IMR-90 (cell line): ENCODE results near the gene FRMD1.

Experiments
- BHLHE40 ChIP-seq: fragments of 150-350 bp; IDR thresholded peaks from 2 replicates; pipeline ENCODE4 v1.6.1; 2016; ENCODE audit warnings: mild to moderate bottlenecking, low read depth, low read length
- CEBPB ChIP-seq: IDR thresholded peaks from 2 replicates; pipeline ENCODE4 v1.6.1; 2012; ENCODE audit warnings: low read depth, low read length, improper control_type of control experiment
- FOS ChIP-seq: fragments of 150-350 bp; IDR thresholded peaks from 2 replicates; pipeline ENCODE4 v1.6.1; 2016; ENCODE audit warnings: low read depth, low read length
- MAZ ChIP-seq: IDR thresholded peaks from 2 replicates; pipeline ENCODE4 v1.6.1; 2012; ENCODE audit warnings: low read depth, mild to moderate bottlenecking, low read length, improper control_type of control experiment, moderate library complexity, borderline replicate concordance
- POLR2A ChIP-seq: IDR thresholded peaks from 2 replicates; pipeline ENCODE4 v1.6.1; 2012; ENCODE audit warnings: mild to moderate bottlenecking, low read depth, low read length
- RAD21 ChIP-seq: IDR thresholded peaks from 2 replicates; pipeline ENCODE4 v1.6.1; 2012; ENCODE audit warnings: low read length, improper control_type of control experiment
- RFX5 ChIP-seq: IDR thresholded peaks from 2 replicates; pipeline ENCODE4 v1.8.0; 2012; ENCODE audit warnings: low read depth, mild to moderate bottlenecking, low read length, moderate library complexity
- SMC3 ChIP-seq: fragments of 150-350 bp; IDR thresholded peaks from 2 replicates; pipeline ENCODE4 v1.6.1; 2016; ENCODE audit warnings: low read depth, mild to moderate bottlenecking, antibody characterized with exemption, low read length, moderate library complexity
- TF ChIP-seq, protein P1 (sequence below): conservative IDR thresholded peaks from 2 replicates; pipeline ENCODE4 v1.5.1; 2012; ENCODE audit warnings: mild to moderate bottlenecking, low read depth, low read length, improper control_type of control experiment
- TF ChIP-seq, protein P2 (sequence below): fragments of 150-350 bp; IDR thresholded peaks from 2 replicates; pipeline ENCODE4 v1.6.1; 2016; ENCODE audit warnings: low read depth, mild to moderate bottlenecking, low read length, moderate library complexity, borderline replicate concordance

DNA sequence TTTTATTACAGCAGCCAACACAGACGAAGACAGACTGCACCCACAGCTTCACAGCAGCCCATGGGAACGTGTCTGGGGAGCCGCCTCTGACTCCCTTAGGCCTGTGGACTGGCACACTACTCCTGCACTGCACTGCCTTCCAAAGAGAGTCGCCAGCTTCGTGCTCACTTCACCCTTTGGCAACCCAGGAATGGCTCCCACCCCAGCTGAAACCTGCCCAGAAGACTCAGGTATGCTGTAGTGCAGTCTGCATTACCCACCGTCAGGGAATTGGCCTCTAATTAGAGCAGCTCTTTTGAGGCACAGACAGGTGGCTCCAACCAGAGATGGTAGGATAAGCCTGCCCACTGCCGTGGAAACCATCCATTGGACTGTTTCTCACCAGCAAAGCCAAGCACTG, 39.9 kb upstream of the FRMD1 start:
- TF ChIP-seq, protein P1, sequence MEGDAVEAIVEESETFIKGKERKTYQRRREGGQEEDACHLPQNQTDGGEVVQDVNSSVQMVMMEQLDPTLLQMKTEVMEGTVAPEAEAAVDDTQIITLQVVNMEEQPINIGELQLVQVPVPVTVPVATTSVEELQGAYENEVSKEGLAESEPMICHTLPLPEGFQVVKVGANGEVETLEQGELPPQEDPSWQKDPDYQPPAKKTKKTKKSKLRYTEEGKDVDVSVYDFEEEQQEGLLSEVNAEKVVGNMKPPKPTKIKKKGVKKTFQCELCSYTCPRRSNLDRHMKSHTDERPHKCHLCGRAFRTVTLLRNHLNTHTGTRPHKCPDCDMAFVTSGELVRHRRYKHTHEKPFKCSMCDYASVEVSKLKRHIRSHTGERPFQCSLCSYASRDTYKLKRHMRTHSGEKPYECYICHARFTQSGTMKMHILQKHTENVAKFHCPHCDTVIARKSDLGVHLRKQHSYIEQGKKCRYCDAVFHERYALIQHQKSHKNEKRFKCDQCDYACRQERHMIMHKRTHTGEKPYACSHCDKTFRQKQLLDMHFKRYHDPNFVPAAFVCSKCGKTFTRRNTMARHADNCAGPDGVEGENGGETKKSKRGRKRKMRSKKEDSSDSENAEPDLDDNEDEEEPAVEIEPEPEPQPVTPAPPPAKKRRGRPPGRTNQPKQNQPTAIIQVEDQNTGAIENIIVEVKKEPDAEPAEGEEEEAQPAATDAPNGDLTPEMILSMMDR: no peak
- TF ChIP-seq SMC3 (no peak), MAZ (no peak), FOS (no peak), POLR2A (no peak), CEBPB (no peak), RAD21 (no peak), BHLHE40 (no peak), RFX5 (no peak)
- TF ChIP-seq, protein P2, sequence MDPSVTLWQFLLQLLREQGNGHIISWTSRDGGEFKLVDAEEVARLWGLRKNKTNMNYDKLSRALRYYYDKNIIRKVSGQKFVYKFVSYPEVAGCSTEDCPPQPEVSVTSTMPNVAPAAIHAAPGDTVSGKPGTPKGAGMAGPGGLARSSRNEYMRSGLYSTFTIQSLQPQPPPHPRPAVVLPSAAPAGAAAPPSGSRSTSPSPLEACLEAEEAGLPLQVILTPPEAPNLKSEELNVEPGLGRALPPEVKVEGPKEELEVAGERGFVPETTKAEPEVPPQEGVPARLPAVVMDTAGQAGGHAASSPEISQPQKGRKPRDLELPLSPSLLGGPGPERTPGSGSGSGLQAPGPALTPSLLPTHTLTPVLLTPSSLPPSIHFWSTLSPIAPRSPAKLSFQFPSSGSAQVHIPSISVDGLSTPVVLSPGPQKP: no peak
